Measurements from ENCODE around the gene RAPSN.
A peak's percentile ranks its signal among the peaks of the same experiment; 100 is the strongest.

Gene RAPSN

DNA sequence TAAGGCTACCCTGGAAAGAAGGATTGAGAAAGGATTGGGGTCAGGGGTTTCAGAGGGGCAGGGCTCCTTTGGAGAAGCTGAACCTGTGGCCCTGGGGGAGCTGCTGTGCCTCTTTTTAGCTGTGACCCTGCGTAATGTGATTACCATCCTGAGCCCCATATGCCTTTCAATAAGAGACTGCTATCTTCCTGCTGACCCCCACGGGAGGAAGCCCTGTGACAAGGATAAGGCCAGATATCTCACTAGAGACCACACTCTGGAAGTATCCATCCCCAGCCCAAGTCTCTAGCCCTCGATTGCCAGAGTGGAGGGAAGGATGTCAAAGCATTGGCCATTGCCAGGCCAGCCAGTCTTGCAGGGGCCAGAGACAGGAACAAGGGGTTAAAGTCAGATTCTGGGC, 45.4 kb downstream of the RAPSN start:
- Histone ChIP-seq H3K9ac (ENCODE audit: low read length) (no peak overlapping the region), H3K36me3 (ENCODE audit: control insufficient read depth, insufficient read depth, low read length, severe bottlenecking) (no peaks in the 10 kb centered on the region), H3K27me3 (replicated peaks; ENCODE audit: control insufficient read depth, insufficient read depth, low read length) (no peaks in the 10 kb centered on the region), H3K4me1 (ENCODE audit: control insufficient read depth, insufficient read depth, low read length) (peaks cover 24% of the 10 kb centered on the region), H3K4me3 (ENCODE audit: low read length) (no peak overlapping the region), H3K9me3 (ENCODE audit: control insufficient read depth, low read length) (no peaks in the 10 kb centered on the region)
- no peak for DNase-seq (ENCODE audit: low read depth)

- no peak for DNase-seq (ENCODE audit: low read depth)
- Histone ChIP-seq H3K27me3 (replicated peaks; ENCODE audit: control insufficient read depth, insufficient read depth, low read length) (no peaks in the 10 kb centered on the region), H3K9ac (ENCODE audit: low read length) (no peak overlapping the region), H3K4me3 (ENCODE audit: low read length) (no peak overlapping the region), H3K4me1 (ENCODE audit: control insufficient read depth, insufficient read depth, low read length) (peaks cover 24% of the 10 kb centered on the region), H3K36me3 (ENCODE audit: control insufficient read depth, insufficient read depth, low read length, severe bottlenecking) (no peaks in the 10 kb centered on the region), H3K9me3 (ENCODE audit: control insufficient read depth, low read length) (no peaks in the 10 kb centered on the region)
These were observed 45.8 kb downstream of the RAPSN start for GRCh38 chr11:47403135-47403534.

DNA sequence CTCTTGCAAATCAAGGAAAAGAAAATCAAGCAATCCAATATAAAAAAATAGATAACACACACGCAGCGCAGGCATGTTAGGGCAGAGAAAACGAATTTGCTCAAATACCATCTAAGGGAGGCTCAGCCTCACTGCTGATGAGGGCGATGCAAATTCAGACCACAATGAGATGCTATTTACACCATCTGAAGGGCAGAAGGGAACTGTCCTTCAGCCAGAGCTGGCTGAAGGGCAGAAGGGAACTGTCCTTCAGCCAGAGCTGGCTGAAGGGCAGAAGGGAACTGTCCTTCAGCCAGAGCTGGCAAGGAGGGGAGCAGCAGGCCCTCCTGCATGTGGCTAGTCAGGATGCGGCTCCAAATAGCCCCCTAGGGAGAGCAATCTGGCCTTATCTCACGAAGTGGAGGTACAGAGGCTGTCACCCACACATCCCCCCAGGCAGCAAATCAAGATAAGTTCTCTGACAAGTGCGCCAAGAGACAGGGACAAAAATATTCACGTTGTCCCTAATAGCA, 48.1 kb downstream of the RAPSN start:
- DNase-seq (ENCODE audit: low read depth), result no peak
- H3K36me3 ChIP-seq (ENCODE audit: control insufficient read depth, insufficient read depth, low read length, severe bottlenecking), result no peaks in the 10 kb centered on the region
- no peaks in the 10 kb centered on the region for H3K27me3 ChIP-seq (replicated peaks; ENCODE audit: control insufficient read depth, insufficient read depth, low read length)
- no peak overlapping the region for H3K4me3 ChIP-seq (ENCODE audit: low read length)
- H3K9me3 ChIP-seq (ENCODE audit: control insufficient read depth, low read length), result no peaks in the 10 kb centered on the region
- H3K9ac ChIP-seq (ENCODE audit: low read length), result peak overlapping the region; percentile 70
- peaks cover 12% of the 10 kb centered on the region for H3K4me1 ChIP-seq (ENCODE audit: control insufficient read depth, insufficient read depth, low read length)

GRCh38 chr11:47399860-47400767, 48.8 kb downstream of the RAPSN start:
- peak overlapping the region; percentile 61 for H3K4me3 ChIP-seq (ENCODE audit: low read length)

GRCh38 chr11:47398551-47398950, 50.4 kb downstream of the RAPSN start:
- no peaks in the 10 kb centered on the region for H3K27me3 ChIP-seq (replicated peaks; ENCODE audit: control insufficient read depth, insufficient read depth, low read length)
- no peak for DNase-seq (ENCODE audit: low read depth)

More at GRCh38 chr11:47399860-47400767, 48.8 kb downstream of the RAPSN start:
- peak overlapping the region; percentile 70 for H3K9ac ChIP-seq (ENCODE audit: low read length)
- no peak for DNase-seq (ENCODE audit: low read depth)
- peaks cover 12% of the 10 kb centered on the region for H3K4me1 ChIP-seq (ENCODE audit: control insufficient read depth, insufficient read depth, low read length)
- H3K27me3 ChIP-seq (replicated peaks; ENCODE audit: control insufficient read depth, insufficient read depth, low read length), result no peaks in the 10 kb centered on the region
- H3K9me3 ChIP-seq (ENCODE audit: control insufficient read depth, low read length), result no peaks in the 10 kb centered on the region
- no peaks in the 10 kb centered on the region for H3K36me3 ChIP-seq (ENCODE audit: control insufficient read depth, insufficient read depth, low read length, severe bottlenecking)

DNA sequence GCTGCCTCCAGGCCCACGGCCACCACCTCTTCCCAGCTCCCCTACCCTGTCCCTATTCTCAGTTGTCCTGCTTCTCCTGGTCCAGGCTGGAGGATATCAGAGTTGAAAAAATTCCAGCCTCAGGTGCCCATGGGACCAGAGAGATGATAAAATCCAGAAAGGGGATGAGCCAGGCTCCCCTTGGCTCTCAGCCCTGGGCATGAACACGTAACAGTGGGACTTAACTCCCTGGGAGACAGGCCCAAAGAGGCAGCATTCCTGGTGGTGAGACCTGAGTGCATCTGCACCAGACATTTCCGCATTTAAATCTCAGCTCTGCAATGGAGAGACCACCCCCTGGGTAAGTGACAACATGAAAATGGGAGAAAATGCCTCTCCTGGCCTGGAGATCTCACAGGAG, 50.9 kb downstream of the RAPSN start:
- no peak overlapping the region for H3K9ac ChIP-seq (ENCODE audit: low read length)
- no peaks in the 10 kb centered on the region for H3K27me3 ChIP-seq (replicated peaks; ENCODE audit: control insufficient read depth, insufficient read depth, low read length)
- H3K36me3 ChIP-seq (ENCODE audit: control insufficient read depth, insufficient read depth, low read length, severe bottlenecking), result no peaks in the 10 kb centered on the region
- H3K9me3 ChIP-seq (ENCODE audit: control insufficient read depth, low read length), result no peaks in the 10 kb centered on the region
- H3K4me3 ChIP-seq (ENCODE audit: low read length), result no peak overlapping the region
- peaks cover 16% of the 10 kb centered on the region for H3K4me1 ChIP-seq (ENCODE audit: control insufficient read depth, insufficient read depth, low read length)
- DNase-seq (ENCODE audit: low read depth), result no peak

More at GRCh38 chr11:47398551-47398950, 50.4 kb downstream of the RAPSN start:
- no peak overlapping the region for H3K4me3 ChIP-seq (ENCODE audit: low read length)
- H3K9me3 ChIP-seq (ENCODE audit: control insufficient read depth, low read length), result no peaks in the 10 kb centered on the region
- no peaks in the 10 kb centered on the region for H3K36me3 ChIP-seq (ENCODE audit: control insufficient read depth, insufficient read depth, low read length, severe bottlenecking)
- H3K9ac ChIP-seq (ENCODE audit: low read length), result no peak overlapping the region
- peaks cover 13% of the 10 kb centered on the region for H3K4me1 ChIP-seq (ENCODE audit: control insufficient read depth, insufficient read depth, low read length)

DNA sequence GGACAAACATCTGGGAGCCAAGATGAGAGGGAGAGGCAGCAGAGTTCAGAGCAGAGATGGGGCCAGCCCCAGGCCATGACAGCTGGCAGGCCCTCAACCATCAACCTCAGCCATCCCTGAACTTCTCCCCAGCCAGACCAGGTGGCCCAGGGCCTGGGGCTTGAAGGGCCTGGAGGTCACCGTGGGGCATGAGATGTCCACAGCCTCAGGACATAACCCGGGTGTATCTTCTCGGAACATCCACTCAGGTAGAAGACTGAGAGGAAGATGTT, 53.0 kb downstream of the RAPSN start:
- H3K4me3 ChIP-seq (ENCODE audit: low read length), result no peak overlapping the region
- H3K36me3 ChIP-seq (ENCODE audit: control insufficient read depth, insufficient read depth, low read length, severe bottlenecking), result no peaks in the 10 kb centered on the region
- H3K4me1 ChIP-seq (ENCODE audit: control insufficient read depth, insufficient read depth, low read length), result peaks cover 14% of the 10 kb centered on the region
- no peak for DNase-seq (ENCODE audit: low read depth)
- H3K9me3 ChIP-seq (ENCODE audit: control insufficient read depth, low read length), result no peaks in the 10 kb centered on the region
- no peaks in the 10 kb centered on the region for H3K27me3 ChIP-seq (replicated peaks; ENCODE audit: control insufficient read depth, insufficient read depth, low read length)
- H3K9ac ChIP-seq (ENCODE audit: low read length), result no peak overlapping the region

DNA sequence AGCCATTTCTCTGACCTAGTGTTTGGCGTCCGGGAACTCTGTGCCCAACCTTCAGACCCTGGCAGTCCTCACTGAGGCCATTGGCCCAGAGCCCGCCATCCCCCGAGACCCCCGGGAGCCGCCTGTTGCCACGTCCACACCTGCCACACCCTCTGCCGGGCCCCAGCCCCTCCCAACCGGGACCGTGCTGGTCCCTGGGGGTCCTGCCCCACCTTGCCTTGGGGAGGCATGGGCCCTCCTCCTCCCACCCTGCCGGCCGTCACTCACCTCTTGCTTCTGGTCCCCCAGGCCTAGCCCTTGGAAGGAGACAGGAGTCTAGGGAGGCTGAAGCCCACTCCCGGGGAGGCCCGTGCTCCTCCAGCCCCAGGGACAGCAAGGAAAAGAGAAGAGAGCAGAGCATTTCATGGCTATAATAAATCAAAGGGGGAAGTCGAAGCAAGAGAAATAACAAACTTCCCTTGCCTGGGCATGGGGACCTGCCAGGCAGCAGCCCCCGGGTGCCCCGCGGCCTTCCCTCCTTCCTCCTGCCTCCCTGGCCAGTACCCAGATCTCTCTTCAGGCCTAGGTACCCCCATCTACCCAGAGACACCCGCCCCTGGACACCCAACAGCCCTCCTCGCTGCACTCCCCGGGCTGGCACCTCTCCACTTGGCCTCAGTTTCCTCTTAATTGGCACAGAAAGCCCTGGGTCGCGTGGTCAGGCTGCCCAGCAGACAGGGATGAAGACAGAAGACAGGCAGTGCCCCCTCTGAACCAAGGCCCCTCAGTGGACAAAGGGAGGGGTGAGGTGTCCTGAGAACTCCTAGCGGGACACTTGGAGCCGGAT, 53.5 kb downstream of the RAPSN start:
- Histone ChIP-seq H3K9me3 (ENCODE audit: control insufficient read depth, low read length) (no peaks in the 10 kb centered on the region), H3K4me3 (ENCODE audit: low read length) (no peak overlapping the region), H3K9ac (ENCODE audit: low read length) (no peak overlapping the region), H3K27me3 (replicated peaks; ENCODE audit: control insufficient read depth, insufficient read depth, low read length) (no peaks in the 10 kb centered on the region), H3K36me3 (ENCODE audit: control insufficient read depth, insufficient read depth, low read length, severe bottlenecking) (no peaks in the 10 kb centered on the region), H3K4me1 (ENCODE audit: control insufficient read depth, insufficient read depth, low read length) (peaks cover 9% of the 10 kb centered on the region)
- DNase-seq (ENCODE audit: low read depth), result no peak

DNA sequence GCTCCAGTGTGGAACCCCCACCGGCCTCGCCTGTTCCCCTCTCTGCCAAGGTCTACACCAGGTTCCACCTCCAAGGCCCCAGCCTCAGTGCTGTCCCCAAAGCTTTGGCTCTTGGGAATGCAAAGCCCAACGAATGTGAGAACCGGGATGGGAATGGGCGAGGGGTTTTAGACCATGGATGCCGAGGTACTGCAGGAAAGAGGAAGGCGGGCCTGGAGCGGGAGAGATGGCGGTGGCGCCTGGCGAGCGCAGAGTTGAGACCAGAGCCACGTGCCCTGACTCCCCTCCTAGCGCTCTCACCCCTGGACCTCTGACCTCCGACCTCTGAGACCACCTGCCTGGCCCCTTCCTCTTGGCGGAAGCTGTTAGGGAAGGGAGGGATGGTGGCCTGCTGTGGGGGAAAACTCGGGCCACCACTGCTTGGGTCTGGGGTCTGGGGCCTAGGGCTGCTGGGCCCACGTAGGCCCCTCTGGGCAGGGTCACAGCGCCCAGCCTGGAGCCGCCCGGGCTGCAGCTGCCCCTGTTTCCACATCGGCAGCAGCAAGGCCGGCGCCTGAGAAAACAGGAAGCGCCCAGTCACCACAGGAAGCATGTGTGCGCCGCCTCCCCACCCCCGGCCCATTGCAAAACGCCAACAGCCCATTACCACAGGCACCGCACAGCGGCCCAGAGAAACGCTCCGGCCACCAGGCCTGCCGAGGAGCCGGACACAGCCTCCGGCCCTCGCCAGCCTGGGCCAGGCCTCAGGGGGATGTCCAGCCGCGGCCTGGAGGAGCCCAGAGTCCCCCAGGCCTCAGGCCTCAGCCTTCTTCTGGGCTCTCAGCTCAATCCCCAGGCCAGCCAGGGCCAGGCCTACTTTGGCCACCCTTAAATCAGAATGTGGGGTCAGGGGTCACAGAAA, 54.4 kb downstream of the RAPSN start:
- Histone ChIP-seq H3K36me3 (ENCODE audit: control insufficient read depth, insufficient read depth, low read length, severe bottlenecking) (no peaks in the 10 kb centered on the region), H3K9ac (ENCODE audit: low read length) (no peak overlapping the region), H3K4me1 (ENCODE audit: control insufficient read depth, insufficient read depth, low read length) (peaks cover 4% of the 10 kb centered on the region), H3K27me3 (replicated peaks; ENCODE audit: control insufficient read depth, insufficient read depth, low read length) (no peaks in the 10 kb centered on the region), H3K4me3 (ENCODE audit: low read length) (no peak overlapping the region), H3K9me3 (ENCODE audit: control insufficient read depth, low read length) (no peaks in the 10 kb centered on the region)
- no peak for DNase-seq (ENCODE audit: low read depth)

GRCh38 chr11:47394050-47394321, 55.0 kb downstream of the RAPSN start:
- DNase-seq (ENCODE audit: low read depth), result no peak
- H3K4me1 ChIP-seq (ENCODE audit: control insufficient read depth, insufficient read depth, low read length), result peaks cover 4% of the 10 kb centered on the region
- H3K4me3 ChIP-seq (ENCODE audit: low read length), result no peak overlapping the region

More at GRCh38 chr11:47394050-47394321, 55.0 kb downstream of the RAPSN start:
- Histone ChIP-seq H3K36me3 (ENCODE audit: control insufficient read depth, insufficient read depth, low read length, severe bottlenecking) (no peaks in the 10 kb centered on the region), H3K27me3 (replicated peaks; ENCODE audit: control insufficient read depth, insufficient read depth, low read length) (no peaks in the 10 kb centered on the region), H3K9me3 (ENCODE audit: control insufficient read depth, low read length) (no peaks in the 10 kb centered on the region), H3K9ac (ENCODE audit: low read length) (no peak overlapping the region)

Measured in adipocyte (in vitro differentiated cells).